NCI-H2081 treated with DMSO at 0.1 percent for 48 hours (cell line): Measurements from ENCODE around the gene NHSL2.
A peak's percentile ranks its signal among the peaks of the same experiment; 100 is the strongest.
"Not testable (repeated sequence)": the region's sequence is repeated elsewhere in the genome, so short reads cannot be mapped to it uniquely, and the experiment has no call there.

Experiments used
- DNase-seq: peaks from one replicate; lab custom pipeline; 2025; lab: John Stamatoyannopoulos, UW

Gene NHSL2

GRCh38 chrX:72130156-72130761 lies 219.6 kb downstream of the NHSL2 start:
- no peak for DNase-seq

DNA sequence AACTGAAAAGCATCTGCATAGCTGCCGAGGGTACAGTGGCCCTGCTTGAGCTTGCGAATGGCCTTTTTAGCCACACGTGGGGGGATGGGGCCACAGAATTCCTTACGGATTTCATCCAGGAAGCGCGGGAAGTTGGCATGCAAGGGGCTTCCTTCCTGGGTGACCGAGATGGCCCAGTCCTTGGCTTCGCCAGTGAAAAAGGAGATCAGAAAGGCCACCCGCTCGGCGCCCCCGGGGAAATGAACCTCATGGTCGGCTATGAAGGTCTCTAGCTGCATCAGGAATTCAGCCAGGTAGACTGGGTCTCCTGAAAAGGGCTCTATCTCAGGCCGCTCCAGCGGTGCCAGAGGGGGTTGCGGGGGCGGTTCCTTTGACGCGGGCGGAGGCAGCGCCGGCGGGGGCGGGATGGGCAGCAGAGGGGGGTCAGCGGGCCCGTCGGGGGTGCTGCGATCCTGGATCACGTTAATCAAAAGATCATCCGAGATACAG lies 220.2 kb downstream of the NHSL2 start:
- DNase-seq, result no peak

GRCh38 chrX:72131317-72132294 lies 221.0 kb downstream of the NHSL2 start, which contains the start of gene RTL5:
Gene RTL5 (minus strand): TSS chrX:72131915.
- DNase-seq, result peak; percentile 38

GRCh38 chrX:72132456-72132855 lies 221.8 kb downstream of the NHSL2 start:
- no peak for DNase-seq

- no peak for DNase-seq
Measured at GRCh38 chrX:72133851-72134546, 223.4 kb downstream of the NHSL2 start.

GRCh38 chrX:72137846-72138495 lies 227.3 kb downstream of the NHSL2 start:
- no peak for DNase-seq

GRCh38 chrX:72139538-72139937 lies 228.9 kb downstream of the NHSL2 start:
- DNase-seq, result no peak

DNA sequence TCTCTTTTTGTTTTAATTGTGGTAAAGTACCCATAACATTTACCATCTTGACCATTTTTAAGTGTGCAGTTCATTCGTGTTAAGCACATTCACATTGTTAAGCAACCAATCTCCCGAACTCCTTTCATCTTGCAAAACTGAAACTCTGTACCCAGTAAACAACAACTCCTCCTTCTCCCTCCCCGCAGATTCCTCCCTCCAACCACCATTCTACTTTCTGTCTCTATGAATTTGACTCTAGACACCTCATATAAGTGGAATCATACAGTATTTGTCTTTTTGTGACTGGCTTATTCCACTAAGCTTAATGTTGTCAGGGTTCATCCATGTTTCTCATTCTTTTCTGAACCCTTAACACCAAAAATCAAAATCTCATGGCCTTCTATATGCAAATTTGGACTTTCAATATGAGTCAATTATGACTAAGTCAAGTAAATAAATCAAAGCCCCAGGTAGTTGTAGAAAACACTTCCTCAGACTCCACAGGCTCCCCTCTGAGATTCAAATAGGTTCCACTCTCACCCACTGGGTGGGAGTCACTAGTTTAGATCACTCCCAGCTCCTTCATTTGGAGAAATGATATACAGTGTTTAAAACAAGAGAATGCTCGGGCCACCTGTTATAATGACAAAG lies 230.8 kb downstream of the NHSL2 start:
- peak; percentile 5 for DNase-seq

DNA sequence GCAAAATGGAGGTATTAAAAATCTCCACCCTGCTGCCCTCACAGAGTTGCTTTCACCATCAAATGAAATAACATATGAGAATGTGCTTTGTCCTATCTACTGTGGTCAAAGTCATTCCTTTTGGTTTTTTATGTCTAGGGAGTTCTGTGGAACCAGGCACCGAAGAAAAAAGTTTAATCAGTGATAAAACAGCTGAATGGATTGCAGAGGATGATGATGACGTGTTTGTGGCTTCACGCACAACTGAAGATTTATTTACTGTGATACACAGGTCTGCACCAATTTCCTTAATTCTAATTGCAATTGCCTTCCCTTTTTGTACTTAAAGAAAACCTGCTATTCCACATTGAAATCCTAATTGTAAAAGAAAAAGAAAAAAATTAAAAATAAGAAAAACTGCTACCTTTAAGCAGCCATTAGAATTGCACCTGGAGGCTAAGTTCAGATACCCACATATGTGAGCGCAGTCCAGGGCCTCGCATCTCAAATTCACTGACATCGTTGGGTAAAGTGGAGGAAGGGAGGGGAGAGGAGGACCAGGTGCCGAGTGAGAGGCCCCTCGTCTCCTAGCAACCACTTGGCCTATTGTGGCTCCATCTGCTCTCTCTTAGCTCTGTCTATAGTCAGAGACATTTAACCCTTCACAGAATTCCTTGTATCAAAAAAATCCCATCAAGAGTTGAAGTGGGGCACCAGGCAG lies 231.6 kb downstream of the NHSL2 start:
- peak; percentile 79 for DNase-seq

DNA sequence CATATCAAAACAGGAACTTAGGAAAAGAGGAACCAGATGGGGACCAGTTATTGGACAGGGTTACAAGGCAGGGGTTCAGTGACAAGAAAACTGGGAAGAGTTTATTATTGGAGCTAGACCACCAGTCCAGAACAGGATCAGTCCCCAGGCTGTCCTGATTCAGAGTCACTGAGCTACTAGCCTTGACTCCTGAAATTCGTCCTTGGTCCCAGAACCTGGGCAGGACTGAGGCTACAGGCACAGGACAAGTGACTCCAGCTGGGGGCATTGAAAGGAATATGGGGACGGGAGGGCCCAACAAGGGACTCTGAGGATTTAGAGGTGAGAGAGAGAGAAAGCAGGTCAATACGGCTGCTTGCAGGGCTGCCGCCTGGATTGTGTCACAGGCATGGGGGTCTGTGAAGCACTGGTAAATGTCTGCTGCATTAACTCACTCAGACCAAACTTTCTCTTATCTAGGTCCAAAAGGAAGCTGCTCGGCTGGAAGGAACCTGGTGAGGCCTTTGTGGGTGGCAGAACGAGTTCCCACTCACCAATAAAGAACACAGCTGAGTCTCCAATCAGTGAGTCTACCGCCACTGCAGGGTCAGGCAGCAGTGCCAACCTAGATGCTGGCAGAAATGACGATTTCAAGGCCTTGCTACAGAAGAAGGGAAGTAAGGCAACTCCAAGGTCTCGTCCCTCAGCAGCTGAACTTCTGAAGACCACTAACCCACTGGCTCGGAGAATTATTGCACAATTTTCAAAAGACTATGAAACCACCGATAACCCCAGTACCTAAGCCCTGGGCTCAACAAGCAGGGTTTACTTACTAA lies 232.4 kb downstream of the NHSL2 start:
- DNase-seq, result no peak

GRCh38 chrX:72143609-72143907 lies 232.9 kb downstream of the NHSL2 start:
- no peak for DNase-seq

DNA sequence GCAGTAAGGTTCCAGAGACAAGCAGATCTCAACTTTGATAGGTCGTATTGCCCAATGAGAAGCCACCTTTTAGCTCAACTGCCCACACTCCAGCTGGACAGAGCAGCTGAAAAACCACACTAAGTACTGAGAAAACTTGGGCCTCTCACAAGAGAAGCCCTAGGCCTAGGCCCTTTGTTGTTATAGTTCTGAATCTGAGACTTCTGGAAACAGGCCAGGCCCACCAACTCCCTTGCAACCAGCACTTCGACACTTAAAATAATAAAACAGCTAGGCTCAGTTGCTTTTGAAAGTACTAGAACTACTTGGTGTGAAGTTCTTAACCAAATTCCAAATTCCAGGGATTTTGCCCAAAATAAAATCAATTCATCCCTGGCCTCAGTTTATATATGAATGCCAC lies 234.5 kb downstream of the NHSL2 start:
- DNase-seq, result no peak

DNA sequence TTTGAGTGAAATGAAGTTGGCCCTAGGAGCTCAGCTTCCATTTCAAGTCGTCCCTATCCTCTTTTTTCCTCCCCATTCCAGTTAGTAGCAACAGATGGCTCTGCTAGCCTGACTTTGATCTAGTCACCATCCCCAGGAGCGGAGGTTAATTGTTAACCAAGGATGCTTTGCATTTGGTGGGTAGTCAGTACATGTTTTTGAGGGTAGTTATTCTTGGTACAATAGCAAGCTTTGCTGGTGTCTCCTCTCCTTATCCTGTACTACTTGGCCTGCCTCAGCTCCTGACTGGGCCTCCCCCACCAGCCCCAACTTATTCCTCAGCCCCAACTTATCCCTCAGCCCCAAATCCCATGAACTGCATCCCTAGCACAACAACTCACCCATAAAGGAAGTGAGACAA lies 235.9 kb downstream of the NHSL2 start:
- no peak for DNase-seq

DNA sequence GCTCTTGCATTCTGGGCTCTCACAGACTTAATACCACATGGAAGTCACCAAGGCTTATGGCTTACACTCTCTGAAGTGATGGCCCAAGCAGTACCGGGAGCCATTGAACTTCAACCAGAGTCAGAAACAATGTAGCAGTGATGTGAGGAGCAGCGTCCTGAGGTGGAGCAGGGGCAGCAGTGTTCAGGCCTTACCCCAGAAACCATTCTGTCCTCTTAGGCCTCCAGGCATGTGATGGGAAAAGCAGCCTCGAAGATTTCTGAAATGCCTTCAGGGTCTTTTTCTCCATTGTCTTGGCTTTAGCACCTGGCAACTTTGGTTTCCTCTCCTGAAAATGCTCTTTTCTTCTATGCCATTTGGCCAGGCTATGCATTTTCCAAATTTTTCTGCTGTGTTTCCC lies 248.1 kb downstream of the NHSL2 start:
- no peak for DNase-seq

- DNase-seq, result no peak
Measured at GRCh38 chrX:72159769-72160168, 249.1 kb downstream of the NHSL2 start.

GRCh38 chrX:72165551-72165950 lies 254.9 kb downstream of the NHSL2 start:
- DNase-seq, result no peak

DNA sequence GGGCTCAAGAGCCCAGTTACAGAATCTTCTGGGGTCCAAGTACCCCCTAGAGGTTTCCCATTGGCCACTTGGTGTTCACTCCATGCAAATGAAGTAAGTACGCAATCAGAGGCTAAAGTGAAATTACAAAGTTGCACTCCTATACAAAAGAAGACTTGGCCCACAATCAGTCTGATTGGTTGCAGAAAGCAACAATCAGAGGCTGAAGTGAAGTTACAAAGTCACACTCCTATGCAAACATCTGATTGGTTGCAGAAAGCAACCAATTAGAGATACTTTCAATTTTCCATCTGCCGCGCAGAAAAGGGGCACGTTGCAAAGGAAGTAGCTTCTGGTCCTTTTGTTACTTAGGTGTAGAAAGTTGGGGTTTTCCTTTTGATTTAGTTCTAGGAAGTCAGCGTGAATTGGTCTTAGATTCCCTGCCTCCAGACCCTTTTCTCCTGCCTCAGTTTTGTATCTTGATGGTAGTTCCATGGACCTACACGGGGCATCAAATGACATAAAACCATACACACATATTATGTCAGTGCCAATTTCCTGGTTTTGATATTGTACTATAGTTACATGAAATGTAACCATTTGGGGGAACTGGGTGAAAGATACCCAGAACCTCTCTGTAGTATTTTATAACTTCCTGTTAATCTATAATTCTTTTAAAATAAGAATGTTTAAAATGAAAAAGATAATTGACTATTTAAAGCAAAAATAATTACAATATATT lies 258.5 kb downstream of the NHSL2 start:
- DNase-seq, result no peak

DNA sequence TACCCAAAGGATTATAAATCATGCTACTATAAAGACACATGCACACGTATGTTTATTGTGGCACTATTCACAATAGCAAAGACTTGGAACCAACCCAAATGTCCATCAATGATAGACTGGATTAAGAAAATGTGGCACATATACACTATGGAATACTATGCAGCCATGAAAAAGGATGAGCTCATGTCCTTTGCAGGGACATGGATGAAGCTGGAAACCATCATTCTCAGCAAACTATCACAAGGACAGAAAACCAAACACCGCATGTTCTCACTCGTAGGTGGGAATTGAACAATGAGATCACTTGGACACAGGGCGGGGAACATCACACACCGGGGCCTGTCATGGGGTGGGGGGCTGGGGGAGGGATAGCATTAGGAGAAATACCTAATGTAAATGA lies 265.6 kb downstream of the NHSL2 start:
- DNase-seq, result not testable (repeated sequence)

GRCh38 chrX:72176981-72177380 lies 266.3 kb downstream of the NHSL2 start:
- no peak for DNase-seq

DNA sequence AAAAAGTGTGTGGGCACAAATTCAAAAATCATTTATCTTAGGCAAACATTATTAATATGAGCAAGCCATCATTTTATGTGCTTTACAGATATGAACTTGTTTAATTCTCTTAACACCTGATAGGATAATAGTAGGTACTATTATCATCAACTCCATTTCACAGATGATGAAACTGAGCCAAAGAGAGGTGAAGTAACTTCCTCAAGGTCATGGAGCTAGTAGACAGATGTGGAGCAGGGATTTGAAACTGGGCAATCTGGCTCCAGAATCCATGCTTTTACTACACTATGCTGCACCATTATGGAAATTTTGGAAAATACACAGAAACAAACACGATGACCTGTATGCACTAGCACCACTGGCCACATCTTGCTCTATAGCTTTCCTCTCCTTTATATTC lies 269.9 kb downstream of the NHSL2 start:
- no peak for DNase-seq
